Lung (tissue), 12 donors: ENCODE results near the gene YWHAG. TPM values are rescaled to one million over a fixed set of nuclear protein-coding genes. Genes with fewer than 3 reads are reported as not detected.
A peak's percentile ranks its signal among the peaks of the same experiment; 100 is the strongest.

ENCODE experiments used
- ATAC-seq: fragments of 200-7000 bp; cut with Tn5 transposase; one replicate; pipeline ENCODE4 v1.9.1; 2020; ENCODE audit warnings: moderate number of reproducible peaks; ENCODE audit not compliant: insufficient read depth, low FRiP score
- DNase-seq, 3 donors: peaks; one replicate each; pipeline ENCODE4 v3.0.0-alpha.2; 2013 to 2017
- H3K27ac ChIP-seq, 2 donors: one replicate each; pipeline ENCODE4 v1.5.1; 2013; ENCODE audit warnings: mild to moderate bottlenecking in 2 of 2, moderate library complexity in 2 of 2, control low read depth in 1 of 2, inconsistent platforms in 1 of 2, low read depth in 1 of 2, low read length in 1 of 2
- H3K27me3 ChIP-seq, 3 donors: one replicate each; pipeline ENCODE4 v1.5.1; 2013; ENCODE audit warnings: low read length in 2 of 3; ENCODE audit not compliant: control insufficient read depth in 3 of 3, insufficient read depth in 3 of 3
- H3K36me3 ChIP-seq, 4 donors: one replicate each; pipeline ENCODE4 v1.5.1; 2013; ENCODE audit warnings: low read length in 4 of 4, mild to moderate bottlenecking in 1 of 4, moderate library complexity in 1 of 4; ENCODE audit not compliant: control insufficient read depth in 4 of 4, insufficient read depth in 4 of 4
- H3K4me1 ChIP-seq, 5 donors: one replicate each; pipeline ENCODE4 v1.5.1; 2013; ENCODE audit warnings: low read length in 5 of 5, mild to moderate bottlenecking in 2 of 5, moderate library complexity in 1 of 5; ENCODE audit not compliant: control insufficient read depth in 5 of 5, insufficient read depth in 5 of 5
- H3K4me3 ChIP-seq: one replicate; pipeline ENCODE4 v1.5.1; 2013; ENCODE audit warnings: mild to moderate bottlenecking, control low read depth, moderate library complexity
- H3K9ac ChIP-seq, 2 donors: one replicate each; pipeline ENCODE4 v1.5.1; 2013; ENCODE audit warnings: low read length in 2 of 2, control low read depth in 1 of 2; ENCODE audit not compliant: insufficient read depth in 1 of 2
- H3K9me3 ChIP-seq, 4 donors: one replicate each; pipeline ENCODE4 v1.5.1; 2013; ENCODE audit warnings: low read length in 3 of 4, mild to moderate bottlenecking in 1 of 4, moderate library complexity in 1 of 4; ENCODE audit not compliant: control insufficient read depth in 4 of 4, insufficient read depth in 3 of 4
- WGBS, 2 donors: extraction: QIAGEN DNeasy Blood & Tissue Kit; methylation state at CpG; one replicate each; pipeline ENCODE4 v1.1.7; 2013; 5-methylcytosine and 5-hydroxymethylcytosine counted together
- polyA plus RNA-seq, 2 donors: library from polyadenylated mRNA; stranded (reverse); fragments of 200-250 nt; gene quantifications; one replicate each; pipeline ENCODE4 v1.2.1, GENCODE V29; 2013
- total RNA-seq, 2 donors: library from RNA; depleted of rRNA in 1 of 2; stranded (reverse); fragments of >200 nt in 1 of 2; gene quantifications; one replicate each; pipeline ENCODE4 v1.2.1, GENCODE V29; 2014 to 2021
- TF ChIP-seq, protein P1 (sequence below): IDR thresholded peaks from 2 replicates; pipeline ENCODE4 v1.5.1; 2012; ENCODE audit warnings: mild to moderate bottlenecking; ENCODE audit errors: control extremely low read depth, extremely low read depth
- donor health status: control.
- donor health status: control.
- donor health status: Bipolar disorder and iron deficiency.
- donor health status: healthy.
- donor health status: DM: yes; HTN: yes; CAD: no.

The YWHAG gene
- total and polyA plus RNA-seq, 4 donors = 34.3 to 123 (median 82.9) TPM

DNA sequence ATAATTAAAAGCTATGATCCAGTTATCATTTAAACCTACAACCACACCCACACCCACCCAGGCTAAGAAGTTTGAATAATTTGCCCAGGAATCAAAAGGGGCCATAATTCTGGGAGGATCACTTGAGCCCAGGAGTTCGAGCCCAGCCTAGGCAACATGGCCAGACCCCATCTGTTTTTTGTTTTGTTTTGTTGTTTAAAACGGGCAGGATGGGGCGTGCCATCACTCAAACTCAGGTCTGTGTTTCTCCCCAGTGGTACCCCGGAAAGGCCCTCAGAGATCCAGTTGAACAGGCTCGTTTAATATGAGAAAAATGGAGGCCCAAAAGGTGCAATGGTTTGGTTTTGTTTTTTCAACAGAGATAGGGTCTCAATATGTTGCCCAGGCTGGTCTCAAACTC, 33.0 kb downstream of the YWHAG start:
- H3K4me3 ChIP-seq = no peak overlapping the region
- no peaks in the 10 kb centered on the region for H3K27me3 ChIP-seq
- no peak overlapping the region for H3K9ac ChIP-seq
- H3K9me3 ChIP-seq = no peaks in the 10 kb centered on the region
- H3K36me3 ChIP-seq = peaks cover 2 to 28% (median 23%) of the 10 kb centered on the region in 4 donors
- DNase-seq (no peak), ATAC-seq (no peak)
- peaks cover 0 to 19% (median 0%) of the 10 kb centered on the region in 5 donors for H3K4me1 ChIP-seq
- H3K27ac ChIP-seq = no peak overlapping the region
- TF ChIP-seq, protein P1, sequence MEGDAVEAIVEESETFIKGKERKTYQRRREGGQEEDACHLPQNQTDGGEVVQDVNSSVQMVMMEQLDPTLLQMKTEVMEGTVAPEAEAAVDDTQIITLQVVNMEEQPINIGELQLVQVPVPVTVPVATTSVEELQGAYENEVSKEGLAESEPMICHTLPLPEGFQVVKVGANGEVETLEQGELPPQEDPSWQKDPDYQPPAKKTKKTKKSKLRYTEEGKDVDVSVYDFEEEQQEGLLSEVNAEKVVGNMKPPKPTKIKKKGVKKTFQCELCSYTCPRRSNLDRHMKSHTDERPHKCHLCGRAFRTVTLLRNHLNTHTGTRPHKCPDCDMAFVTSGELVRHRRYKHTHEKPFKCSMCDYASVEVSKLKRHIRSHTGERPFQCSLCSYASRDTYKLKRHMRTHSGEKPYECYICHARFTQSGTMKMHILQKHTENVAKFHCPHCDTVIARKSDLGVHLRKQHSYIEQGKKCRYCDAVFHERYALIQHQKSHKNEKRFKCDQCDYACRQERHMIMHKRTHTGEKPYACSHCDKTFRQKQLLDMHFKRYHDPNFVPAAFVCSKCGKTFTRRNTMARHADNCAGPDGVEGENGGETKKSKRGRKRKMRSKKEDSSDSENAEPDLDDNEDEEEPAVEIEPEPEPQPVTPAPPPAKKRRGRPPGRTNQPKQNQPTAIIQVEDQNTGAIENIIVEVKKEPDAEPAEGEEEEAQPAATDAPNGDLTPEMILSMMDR = no peak
- WGBS, 2 donors = 94 to 95% methylated on average over 5 of the region's 5 CpGs

DNA sequence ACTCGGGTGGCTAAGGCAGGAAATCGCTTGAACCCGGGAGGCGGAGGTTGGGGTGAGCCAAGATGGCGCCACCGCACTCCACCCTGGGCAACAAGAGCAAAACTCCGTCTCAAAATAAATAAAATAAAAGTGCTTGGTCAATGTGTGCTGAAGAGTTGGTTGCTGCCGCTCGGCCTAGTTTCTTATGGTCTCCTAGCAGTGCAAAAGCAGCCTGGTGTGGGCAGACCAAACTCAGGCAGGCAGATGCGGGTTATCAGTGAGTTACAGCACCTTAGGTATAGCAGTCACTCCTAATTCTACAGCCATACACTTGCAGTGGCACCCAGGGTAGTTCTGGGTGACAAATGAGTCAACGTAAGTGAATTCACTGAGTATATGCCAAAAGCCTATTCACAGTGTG, 33.7 kb downstream of the YWHAG start:
- H3K4me1 ChIP-seq = peaks cover 0 to 12% (median 0%) of the 10 kb centered on the region in 5 donors
- 92 to 97% methylated on average over 11 of the region's 11 CpGs for WGBS, 2 donors
- H3K9ac ChIP-seq = no peak overlapping the region
- H3K4me3 ChIP-seq = no peak overlapping the region
- no peak for ATAC-seq
- no peaks in the 10 kb centered on the region for H3K27me3 ChIP-seq
- no peaks in the 10 kb centered on the region for H3K9me3 ChIP-seq
- DNase-seq = no peak
- no peak overlapping the region for H3K27ac ChIP-seq
- TF ChIP-seq, protein P1 = no peak
- peaks cover 2 to 28% (median 23%) of the 10 kb centered on the region in 4 donors for H3K36me3 ChIP-seq

DNA sequence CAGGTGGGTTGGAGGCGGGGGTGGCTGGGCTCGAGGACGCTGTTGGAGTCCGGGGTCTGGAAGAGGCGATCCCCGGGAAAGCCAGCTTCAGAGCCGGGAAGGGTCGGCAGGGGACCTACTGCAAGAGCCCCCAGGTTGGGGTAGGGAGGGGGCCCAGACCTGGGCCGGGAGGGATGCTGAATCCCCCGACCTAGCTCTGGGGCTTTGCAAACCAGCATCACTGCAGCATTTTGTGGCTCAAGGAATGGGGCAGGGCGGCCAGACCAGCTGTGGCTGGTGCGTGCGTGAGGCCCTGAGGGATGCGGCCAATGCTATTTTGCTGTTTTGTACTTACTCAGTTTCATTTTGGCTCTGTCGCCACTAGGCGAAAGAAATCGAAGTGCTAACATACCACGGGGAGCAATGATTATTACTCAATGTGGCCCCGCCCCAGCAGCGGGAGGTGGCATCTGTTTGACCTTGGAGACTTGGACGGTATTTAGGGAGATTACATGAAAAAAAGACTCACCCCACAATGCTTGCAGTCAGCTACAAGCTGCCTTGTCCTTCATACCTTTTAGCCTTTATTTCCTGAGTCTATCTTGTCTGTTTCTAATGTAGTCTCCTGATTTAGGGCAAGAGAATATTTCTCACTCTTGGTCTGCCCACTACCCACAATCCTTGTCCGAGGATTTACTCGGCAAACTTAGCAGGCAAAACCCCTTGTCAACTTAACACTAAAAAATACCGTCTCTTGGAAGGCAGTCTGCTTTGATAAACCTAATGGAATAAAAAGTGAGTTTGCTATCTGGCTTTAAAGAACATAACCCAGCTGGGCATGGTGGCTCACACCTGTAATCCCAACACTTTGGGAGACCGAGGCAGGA, 40.1 kb downstream of the YWHAG start:
- peak overlapping the region; percentile 87 to 91 for H3K27ac ChIP-seq
- peaks cover 0 to 4% (median 0%) of the 10 kb centered on the region in 4 donors for H3K36me3 ChIP-seq
- H3K27me3 ChIP-seq = no peaks in the 10 kb centered on the region
- peak overlapping the region; percentile 58 for H3K4me3 ChIP-seq
- WGBS, 2 donors = 6% methylated on average over 25 of the region's 25 CpGs
- TF ChIP-seq, protein P1 = peak; percentile 17
- peaks cover 0 to 16% (median 6%) of the 10 kb centered on the region in 5 donors for H3K4me1 ChIP-seq
- DNase-seq = peak; percentile 81 to 87 (median 84)
- ATAC-seq = peak; percentile 27
- peak overlapping the region; percentile 76 to 84 for H3K9ac ChIP-seq
- no peaks in the 10 kb centered on the region for H3K9me3 ChIP-seq
